Endometrium (tissue), 2 donors: ENCODE data around the gene PEX3.

ENCODE experiments used
- FAIRE-seq: peaks from 2 replicates; lab custom pipeline; 2012; peaks lifted over from hg19 to GRCh38; lab: Jason Lieb, UNC
- donor health status: control.
- donor health status: control.

The PEX3 gene, protein sequence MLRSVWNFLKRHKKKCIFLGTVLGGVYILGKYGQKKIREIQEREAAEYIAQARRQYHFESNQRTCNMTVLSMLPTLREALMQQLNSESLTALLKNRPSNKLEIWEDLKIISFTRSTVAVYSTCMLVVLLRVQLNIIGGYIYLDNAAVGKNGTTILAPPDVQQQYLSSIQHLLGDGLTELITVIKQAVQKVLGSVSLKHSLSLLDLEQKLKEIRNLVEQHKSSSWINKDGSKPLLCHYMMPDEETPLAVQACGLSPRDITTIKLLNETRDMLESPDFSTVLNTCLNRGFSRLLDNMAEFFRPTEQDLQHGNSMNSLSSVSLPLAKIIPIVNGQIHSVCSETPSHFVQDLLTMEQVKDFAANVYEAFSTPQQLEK

DNA sequence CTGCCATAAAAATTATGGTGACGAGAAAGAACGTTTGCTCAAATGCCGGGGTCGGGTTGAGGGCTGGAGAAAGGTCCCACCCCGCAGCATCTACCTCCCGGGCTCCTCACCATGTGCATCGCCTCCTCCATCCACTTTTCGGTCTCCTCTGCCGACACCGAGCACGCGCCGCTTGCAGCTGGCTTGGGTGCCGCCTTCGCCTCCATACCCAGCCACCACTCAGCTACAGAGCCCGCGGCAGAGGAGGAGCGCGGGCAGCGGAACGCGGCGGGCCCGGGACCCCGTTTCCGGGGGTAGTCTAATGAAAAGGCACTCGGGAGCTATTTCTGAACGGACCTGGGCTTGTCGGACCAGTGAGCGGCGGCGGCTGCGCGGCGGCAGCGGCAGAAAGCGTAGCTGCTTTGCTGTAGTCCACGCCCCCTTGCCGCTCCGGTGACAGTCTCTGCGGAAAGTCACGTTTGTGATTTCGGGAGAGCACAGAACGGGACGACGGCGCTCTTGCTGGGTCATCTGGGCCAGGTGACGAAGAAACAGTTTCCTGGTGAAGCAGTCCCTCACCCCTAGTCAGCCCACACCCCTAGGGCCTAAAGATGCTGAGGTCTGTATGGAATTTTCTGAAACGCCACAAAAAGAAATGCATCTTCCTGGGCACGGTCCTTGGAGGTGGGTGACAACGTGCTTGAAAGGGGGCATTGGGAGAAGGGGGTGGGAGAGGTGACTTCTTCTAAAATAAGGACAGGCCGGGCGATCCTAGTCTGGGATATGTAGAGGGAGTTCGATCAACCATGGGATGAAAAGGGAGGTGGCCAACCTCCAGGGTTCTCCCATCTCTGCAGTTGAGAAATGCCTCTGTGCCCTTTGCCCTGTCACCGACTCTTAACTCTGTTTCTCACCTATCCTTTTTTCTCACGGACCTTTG is at the start of gene PEX3, which contains the start of gene ADAT2:
TSS of gene PEX3 (plus strand) at position 353 of the 919 bp plus-strand sequence. CDS start at position 591, 238 bp downstream.
TSS of gene ADAT2 (minus strand) at position 243 of the 919 bp plus-strand sequence. CDS start at position 206, 37 bp downstream.
- FAIRE-seq, result peak; percentile 89

DNA sequence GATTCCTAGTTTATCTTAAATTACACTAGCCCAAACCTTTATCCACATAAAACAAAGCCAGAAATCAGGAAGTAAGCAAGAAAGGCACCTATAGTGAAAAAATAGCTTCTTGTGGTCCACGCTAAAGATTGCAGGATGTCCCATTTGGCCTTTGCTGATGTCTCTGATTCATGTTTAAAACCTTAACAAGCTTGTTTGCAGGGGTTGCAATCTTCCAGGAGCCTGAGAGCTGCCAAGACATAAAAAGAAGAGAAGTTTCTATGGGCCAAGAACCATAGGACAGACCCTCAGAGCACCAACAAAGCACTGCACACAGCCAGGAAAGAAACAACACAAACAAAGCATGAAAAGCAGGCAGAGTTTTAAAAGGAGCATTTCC is 49.5 kb upstream of the PEX3 start:
- FAIRE-seq, result no peak

DNA sequence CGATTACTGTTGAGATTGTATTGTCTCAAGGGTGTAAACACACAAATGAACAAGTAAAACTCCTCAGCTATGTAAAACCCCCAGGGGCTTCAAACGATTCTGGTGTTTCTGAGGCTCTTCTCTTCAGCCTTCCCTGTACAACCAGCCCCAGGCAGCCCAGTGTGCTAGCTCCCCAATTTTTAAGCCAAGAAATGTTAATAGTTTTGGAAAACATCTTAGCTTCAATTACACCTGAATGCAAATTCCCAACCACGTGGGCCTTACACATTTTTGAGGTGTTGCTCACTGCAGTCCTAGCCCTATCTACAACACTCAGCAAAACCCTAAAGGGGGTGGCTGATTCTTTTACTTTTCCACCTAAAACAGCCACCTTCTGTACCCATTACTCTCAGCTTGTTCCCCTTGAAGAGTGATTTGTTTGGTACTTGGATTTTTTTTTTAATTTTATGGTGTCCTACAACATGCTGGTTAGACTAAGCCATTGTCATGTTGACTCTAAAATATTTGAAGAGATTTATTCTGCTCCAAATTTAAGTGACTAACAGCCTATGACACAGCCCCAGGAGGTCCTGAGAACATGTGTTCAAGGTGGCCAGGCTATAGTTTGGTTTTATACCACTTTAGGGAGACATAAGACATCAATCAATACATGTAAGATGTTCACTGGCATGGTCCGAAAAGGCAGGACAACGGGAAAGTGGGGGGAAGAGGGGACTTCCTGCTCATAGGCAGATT is 48.8 kb upstream of the PEX3 start:
- FAIRE-seq, result no peak

DNA sequence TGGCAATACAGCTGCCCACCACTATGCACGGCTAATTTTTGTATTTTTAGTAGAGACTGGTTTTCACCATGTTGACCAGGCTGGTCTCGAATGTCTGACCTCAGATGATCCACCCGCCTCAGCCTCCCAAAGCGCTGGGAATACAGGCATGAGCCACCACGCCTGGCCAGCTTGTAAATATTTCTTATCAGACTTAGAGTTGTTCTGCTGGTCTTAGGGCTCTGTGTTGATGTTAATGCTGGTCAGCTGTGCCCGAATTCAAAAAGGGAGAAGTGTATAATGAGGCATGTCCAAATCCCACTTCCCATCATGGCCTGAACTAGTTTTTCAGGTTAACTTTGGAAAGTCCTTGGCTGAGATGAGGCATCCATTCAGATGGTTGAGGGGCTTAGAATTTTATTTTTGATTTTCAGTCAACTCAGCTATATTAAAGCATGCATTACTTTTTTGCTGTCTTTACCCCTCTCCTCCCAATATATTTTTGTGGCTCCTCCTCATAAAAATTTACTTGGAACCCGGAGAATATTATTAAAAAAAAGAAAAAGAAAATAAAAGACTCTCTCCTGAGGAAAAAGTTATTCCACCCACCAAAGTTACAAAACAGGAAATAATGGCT is 47.8 kb upstream of the PEX3 start:
- no peak for FAIRE-seq

DNA sequence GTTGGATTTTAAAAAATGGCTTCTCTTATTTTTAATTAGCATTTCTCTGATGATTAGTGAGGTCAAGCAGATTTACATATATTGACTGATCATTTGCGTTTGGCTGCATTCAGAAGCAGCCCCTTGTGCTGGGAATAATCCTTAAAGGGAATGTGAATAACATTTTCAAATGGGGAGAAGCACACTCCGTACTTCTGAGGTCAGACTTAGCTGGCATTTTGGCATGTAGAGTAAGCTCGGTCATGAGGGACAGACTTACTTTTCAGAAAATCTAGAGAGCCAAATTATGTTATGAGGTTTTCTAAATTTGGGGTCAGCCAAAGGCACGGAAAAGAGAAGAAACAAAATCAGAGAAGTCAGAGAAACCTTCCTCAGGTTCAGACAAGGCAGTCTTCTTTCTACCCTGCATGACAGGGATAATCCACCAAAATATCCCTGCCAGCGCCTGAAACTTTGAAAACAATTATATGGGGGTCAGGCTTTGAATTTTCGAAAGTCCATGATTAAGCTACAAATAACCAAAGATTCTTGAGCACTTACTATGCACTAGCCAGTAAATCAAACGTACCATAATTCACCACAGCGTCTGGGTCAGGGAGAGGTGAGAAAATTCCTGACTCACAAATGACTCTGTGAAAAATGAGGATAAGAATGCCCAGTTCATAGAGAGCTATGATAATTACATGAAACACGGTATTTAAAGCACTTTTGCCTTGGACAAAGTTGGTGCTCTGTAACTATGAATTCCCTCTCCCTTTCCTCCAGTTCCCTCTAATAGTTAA is 45.0 kb upstream of the PEX3 start:
- FAIRE-seq, result no peak

DNA sequence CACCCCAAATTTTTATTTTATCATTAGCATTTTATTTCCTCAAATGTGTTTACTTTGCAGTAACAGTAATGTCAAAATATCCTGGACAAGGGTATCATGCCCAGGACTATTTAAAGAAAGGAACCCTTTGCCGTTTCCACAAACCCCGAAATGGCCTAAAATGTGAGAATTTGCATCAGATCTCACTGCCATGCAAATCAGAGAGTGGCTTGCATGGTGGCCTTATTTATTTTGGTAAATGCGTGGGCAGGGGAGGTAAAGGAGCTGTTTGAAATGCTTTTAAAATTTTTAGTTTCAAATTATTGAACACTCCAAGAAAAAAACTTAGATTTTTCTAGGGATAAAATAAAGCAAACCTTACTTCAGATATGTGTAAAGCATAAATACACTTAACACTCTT is 43.9 kb upstream of the PEX3 start:
- FAIRE-seq, result no peak

DNA sequence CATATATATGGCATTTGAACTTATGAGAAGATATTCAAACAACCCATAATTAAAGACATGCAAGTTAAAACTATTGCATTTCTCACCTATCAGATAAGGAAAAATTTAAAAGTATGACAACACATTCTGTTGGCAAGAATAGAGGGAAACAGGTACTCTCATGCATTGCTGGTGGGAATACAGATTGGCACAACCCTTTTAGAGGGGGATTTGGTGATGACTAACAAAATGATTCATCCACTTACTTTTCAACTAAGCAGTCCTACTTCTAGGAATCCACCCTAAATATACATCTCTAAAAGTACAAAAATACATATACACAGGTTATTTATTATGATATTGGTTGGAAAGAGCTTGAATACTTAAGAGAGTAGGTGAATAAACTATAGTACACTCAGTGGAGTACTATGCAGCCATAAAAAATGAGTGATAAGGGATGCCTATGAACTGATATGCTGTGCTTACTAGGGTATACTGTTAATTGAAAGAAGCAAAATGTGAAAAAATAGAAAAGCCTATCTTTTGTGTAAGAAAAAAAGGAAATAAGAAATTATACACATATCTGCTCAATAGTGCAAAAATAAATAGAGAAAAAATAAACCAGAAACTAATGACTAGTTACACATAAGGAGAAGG is 42.3 kb upstream of the PEX3 start:
- no peak for FAIRE-seq

DNA sequence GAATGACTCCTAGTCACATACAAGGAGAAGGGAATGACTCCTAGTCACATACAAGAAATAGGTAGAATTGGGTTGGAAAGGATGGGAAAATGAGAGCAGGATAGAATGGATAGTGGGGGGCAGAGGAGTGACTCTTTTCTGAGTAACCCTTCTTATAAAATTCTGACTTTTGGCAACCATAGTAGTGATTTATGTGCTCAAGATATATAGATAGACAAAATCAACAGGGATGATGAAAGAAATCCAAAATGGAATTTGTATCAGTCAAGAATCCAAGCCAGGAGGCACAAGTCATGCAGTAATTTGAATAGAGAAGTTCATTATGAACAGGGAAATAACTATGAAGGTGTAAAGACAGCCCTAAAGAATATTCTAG is 41.8 kb upstream of the PEX3 start:
- no peak for FAIRE-seq

DNA sequence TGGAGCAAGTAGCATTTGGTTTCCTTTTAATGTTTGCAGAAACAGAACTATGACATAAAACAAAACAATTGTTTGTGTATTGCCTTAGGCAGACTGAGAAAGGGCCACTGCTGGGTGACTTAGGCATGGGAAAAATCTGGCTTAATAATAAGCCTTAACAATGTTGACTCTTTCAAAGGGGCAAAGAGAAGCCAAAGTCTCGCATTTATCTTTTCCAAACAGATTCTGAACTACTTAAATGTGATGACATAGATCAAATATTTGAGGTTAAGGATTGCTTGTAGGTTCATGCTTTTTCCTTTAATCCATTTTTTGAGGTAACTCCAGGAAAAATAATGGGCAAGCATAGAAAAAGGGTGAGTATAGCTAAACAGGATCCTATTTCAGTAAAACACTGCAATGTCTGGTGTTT is 39.7 kb upstream of the PEX3 start:
- FAIRE-seq, result no peak

DNA sequence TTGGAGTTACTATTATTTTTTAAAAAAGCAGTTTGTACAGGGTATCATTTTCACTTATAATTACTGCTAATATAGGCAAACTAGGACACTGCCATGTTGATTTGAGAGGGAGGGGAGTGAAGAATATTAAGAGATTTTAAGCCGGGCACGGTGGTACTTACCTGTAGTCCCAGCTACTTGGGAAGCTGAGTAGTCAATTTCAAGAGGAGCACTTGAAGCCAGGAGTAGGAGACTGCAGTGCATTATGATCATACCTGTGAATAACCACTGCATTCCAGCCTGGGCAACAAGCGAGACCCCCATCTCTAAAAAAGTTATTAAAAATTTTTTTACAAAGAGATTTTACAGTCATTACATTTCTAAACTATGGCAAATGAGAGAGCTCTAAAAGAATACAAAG is 35.8 kb upstream of the PEX3 start:
- no peak for FAIRE-seq

DNA sequence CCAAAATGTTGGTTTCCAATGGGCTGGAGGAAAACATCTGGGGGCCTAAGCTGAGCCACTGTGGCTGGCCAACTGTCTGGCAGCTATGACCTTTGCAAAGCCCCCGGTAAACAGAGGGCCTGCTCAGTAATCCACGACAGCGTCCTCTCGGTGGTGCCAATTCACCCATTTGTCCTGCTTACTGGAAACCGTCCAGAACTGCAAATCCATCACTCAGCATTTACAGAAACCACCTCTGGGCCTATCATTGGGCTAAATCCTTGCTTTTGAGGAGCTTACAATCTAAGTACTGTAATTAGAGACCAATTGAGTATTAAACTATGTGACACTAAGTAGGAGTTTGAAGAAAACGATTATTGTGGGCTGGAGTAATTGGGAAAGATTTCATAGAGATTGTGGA is 31.1 kb upstream of the PEX3 start:
- FAIRE-seq, result no peak

DNA sequence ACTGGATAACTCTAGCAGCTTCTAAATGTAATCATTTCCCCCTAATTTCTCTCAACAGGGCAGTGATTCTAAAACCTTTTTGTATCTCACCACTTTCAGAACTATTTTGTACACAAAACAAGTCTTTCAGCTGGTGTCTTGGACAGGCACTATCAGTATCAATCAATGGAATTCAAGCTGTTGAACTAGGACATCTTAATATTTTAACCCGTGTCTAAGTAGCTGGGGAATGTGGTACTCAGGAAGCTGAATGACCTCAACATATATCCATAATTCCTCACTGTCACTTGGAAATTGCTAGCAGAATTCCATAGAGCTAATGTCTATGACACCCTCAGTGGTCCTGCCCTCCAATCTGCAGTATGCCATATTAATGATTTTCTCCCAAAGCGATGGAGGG is 24.6 kb upstream of the PEX3 start:
- no peak for FAIRE-seq

DNA sequence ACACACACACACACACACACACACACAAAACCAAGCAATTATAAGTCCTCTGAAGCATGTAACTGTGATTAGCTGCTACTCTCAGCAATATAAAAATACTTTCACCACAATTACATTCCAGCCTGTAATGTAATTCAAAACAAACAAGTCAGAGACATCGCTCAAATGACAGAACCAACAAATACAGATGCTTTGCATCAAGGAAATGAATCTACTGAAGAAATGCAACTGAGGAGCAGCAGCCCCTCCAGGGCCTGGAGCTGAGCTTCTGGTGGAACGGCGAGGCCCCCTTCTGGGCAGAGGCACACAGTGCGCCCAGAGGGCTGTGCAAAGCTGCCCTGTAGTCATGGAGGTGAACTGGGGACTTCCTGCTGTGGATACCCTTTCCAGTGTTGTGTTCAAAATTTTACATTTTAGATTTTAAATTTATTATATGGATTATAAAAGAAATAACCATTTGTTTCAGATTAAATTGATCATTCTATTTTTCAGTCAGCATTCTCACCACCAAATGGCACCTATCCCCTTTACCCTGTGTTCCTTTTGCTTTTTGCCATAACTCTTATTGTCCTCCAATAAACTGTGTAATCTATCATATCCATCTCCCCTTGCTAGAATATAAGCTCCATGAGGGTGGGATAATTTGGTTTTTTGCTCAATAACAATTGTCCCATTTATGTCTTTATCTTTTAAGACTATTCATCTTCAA is 23.3 kb upstream of the PEX3 start:
- FAIRE-seq, result peak; percentile 45

DNA sequence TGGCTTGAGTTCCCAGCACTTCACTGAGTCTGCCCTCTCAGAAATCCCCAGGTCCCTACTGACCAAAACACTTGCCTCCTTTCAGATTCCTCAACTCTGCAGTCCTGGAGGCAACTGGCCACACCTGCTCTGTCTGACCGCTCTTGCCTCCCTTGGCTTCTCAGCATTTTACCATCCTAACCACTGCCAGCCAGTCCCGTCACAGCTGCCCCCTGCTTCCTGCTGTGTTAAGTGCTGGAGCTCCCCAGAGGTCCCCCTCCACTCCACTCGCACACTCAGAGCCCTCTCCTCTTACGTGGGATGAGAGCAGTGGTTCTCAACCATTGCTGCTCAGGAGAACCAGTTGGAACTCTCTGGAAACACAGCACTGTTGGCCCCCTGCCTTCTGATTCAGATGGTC is 20.6 kb upstream of the PEX3 start:
- FAIRE-seq, result no peak

DNA sequence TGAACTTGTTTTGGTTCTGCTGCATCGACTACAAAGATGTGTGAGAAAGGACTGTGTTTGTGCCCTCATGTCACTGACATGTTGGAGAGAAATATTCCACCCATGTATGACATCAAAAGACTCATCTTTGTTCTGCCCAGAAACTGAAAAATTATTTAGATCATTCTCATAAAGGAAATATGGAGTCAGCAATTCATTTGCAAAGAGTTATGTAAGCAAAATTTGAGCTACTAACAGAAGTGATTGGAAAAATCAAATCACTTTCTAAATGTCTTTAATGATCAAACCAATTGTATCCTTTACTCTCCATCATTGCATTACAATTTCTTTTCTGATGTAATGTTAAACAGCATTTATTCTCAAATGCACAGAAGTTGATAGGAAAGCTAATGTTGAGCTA is 19.4 kb upstream of the PEX3 start:
- no peak for FAIRE-seq

DNA sequence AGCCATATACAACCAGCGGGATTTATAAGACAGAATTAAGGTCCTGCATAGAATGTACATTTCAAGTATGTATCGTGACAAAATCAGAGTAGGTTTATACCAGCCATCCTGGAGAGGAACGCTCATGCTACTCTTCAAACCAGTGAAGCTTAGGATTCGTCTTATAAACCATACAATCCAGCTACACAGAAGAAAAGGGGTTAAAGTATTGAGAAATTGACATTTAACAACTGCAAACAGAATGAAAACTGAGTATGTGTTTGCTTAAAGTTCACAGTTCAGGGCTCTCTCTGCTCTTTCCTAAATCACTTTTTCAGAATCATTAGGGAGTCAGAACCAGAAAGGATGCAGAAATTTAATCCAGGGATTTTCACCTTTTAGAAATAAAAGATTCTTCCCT is 18.0 kb upstream of the PEX3 start:
- FAIRE-seq, result no peak

DNA sequence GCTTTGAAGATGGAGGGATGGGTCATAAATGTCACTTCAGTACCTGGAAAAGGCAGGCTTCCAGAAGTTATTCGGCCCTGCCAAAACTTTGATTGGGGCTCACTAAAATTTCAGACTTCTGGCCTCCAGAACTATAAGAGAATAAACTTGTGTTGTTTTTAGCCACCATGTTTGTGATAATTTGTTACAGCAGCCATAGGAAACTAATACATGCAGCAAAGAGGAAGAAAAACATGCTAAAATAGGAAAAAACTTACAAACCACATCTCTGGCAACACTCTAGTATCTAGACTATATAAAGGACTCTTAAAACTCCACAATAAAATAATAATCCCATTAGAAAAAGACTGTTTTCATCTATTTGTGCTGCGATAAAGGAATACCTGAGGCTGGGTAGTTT is 9.6 kb upstream of the PEX3 start:
- no peak for FAIRE-seq

DNA sequence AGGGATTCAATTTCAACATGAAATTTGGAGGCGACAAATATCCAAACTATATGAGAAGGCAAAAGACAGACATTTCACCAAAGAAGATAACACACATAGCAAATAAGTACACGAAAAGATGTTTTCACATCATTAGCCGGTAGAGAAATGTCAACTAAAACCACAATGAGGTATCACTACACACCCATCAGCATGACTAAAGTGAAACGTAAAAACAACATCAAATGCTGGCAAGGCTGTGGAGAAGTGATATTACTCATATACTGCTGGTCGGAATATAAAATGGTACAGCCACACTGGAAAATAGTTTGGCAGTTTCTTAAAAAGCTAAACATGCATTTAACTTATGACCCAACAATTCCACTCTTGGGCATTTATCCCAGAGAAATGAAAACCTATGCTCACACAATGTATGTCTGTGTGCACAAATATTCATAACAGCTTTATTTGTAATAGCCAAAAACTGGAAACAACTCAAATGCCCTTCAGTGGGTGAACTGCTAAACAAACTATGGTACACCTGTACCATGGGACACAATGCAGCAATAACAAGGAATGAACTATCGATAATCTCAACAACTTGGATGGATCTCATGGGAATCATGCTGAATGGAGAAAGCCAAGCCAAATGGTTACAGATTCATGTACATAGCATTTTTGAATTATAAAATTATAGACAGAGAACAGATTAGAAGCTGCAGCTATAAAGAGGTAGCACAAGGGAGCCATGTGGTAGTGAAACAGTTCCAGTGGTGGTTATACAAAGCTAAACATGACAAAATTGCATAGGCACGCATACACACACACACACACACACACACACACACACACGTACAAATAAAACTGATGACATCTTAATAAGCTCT is 8.7 kb upstream of the PEX3 start:
- FAIRE-seq, result no peak

DNA sequence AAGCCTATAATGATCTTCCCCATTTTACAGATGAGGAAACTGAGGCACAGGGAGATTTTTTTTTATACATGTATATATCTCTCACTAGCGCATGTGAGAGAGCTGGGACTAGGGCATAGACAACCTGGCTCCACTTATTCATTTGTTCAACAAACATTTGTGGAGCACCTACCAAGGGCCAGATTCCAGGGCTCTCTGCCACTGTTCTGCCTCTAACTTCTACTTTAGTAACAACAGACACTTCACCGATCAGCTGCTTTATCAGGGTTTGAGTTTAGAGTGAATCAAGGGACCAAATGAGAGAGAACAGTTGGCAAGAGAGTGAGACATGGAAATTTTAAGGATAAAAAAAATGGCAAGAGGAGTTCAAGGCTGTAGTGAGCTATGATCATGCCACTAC is 7.5 kb upstream of the PEX3 start:
- no peak for FAIRE-seq
